Measurements from ENCODE around the gene NBPF3.
"Not testable (repeated sequence)": the region's sequence is repeated elsewhere in the genome, so short reads cannot be mapped to it uniquely, and the experiment has no call there.

The NBPF3 gene

DNA sequence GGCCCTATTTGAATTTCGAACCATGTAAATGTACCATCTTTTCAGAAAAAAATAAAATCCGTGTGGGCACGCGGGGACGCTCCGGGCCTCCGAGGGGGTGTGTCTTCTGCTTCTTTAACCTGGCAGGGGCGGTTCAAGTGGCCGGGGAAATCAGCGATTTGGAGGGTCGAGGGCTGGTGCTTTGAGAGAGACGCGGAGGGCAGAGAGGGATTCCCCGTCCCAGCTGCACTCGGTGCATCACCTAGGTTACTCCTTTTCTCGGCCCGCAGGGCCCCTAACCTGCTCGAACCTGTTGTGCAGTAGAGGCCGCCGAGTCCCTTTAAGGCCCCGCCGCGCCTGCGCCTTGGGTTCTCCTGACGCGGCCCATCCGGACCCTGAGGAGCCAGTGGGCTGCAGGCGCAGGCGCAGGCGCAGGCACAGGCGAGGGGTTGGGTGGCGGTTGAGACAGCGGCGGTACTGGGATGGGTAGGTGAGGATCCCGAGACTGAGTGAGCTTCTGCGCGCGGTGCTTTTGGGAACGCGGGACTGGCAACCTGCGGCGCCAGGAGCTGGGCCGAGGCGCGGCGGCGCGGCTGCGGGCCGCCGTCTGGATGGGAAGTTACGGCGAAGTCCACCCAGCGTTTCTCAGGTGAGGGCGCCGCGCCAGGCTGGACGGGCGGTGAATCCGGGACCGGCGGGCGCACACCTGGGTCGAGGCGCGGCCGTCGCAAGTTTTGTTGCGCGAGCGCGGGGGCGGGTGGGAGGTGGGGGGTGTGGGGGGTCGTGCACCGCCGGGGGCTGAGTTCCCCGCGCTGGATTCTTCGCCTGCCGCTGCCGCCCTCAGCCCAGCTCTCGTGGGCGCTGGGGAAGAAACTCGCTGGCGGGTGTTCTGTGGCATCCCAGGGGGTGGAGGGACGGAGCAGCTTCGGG is at the start of gene NBPF3:
Gene NBPF3 (plus strand): TSS at position 417 of the 909 bp plus-strand sequence. CDS start 4,950 bp downstream, outside the sequence.
- peak; percentile 94 for DNase-seq (ENCODE audit: low spot score)

- DNase-seq (ENCODE audit: low spot score): no peak
These were observed 48.4 kb upstream of the NBPF3 start for GRCh38 chr1:21391497-21391896.

DNA sequence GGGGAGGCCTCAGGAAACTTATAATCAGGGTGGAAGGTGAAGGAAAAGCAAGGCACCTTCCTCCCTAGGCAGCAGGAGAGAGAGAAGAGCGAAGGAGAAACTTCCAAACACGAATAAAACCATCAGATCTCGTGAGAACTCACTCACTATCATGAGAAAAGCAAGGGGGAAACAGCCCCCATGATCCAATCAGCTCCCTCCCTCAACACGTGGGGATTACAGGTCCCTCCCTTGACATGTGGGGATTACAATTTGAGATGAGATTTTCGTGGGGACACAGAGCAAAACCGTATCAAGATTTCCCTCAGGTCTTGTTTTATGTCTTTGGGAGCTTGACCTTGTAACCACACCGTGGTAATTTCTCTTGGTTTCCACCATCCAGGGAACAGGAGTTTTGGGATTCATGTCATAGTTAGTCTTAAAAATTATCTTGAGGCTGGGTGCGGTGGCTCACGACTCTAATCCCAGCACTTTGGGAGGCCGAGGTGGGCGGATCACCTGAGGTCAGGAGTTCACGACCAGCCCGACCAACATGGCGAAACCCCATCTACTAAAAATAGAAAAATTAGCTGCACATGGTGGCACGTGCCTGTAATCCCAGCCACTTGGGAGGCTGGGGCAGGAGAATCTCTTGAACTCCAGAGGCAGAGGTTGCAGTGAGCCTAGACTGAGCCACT is 47.2 kb upstream of the NBPF3 start:
- no peak for DNase-seq (ENCODE audit: low spot score)

GRCh38 chr1:21396516-21396915 is 43.4 kb upstream of the NBPF3 start:
- no peak for DNase-seq (ENCODE audit: low spot score)

DNA sequence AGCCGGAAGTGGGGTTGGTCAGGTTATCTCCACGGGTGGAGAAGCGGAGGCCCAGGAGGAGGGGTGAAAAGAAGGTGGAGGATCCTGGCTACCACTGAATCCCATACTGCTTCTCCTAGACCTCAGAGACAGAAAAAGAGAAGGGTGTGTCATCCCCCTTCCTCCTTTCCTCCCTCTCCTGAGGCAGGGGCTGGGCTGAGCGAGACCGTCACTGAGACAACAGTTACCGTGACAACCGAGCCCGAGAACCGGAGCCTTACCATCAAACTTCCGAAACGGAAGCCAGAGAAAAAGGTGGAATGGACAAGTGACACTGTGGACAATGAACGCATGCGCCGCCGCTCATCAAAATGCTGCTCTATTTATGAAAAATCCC is 42.1 kb upstream of the NBPF3 start:
- DNase-seq (ENCODE audit: low spot score): no peak

DNA sequence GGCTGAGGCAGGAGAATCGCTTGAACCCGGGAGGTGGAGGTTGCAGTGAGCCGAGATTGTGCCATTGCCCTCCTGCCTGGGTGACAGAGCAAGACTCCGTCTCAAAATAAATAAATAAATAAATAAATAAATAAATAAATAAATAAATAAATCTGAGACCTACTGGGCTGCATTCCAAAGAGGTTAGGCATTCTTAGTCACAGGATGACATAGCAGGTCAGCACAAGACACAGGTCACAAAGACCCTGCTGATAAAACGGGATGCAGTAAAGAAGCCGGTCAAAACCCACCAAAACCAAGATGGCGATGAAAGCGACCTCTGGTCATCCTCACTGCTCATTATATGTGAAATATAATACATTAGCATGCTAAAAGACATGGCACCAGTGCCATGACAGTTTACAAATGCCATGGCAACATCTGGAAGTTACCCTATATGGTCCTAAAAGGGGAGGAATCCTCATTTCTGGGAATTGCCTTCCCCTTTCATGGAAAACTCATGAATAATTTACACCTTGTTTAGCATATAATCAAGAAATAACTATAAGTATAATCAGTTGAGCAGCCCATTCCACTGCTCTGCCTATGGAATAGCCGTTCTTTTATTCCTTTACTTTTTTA is 38.1 kb upstream of the NBPF3 start:
- not testable (repeated sequence) for DNase-seq (ENCODE audit: low spot score)

- no peak for DNase-seq (ENCODE audit: low spot score)
These were observed 33.3 kb upstream of the NBPF3 start for GRCh38 chr1:21406659-21407058.

DNA sequence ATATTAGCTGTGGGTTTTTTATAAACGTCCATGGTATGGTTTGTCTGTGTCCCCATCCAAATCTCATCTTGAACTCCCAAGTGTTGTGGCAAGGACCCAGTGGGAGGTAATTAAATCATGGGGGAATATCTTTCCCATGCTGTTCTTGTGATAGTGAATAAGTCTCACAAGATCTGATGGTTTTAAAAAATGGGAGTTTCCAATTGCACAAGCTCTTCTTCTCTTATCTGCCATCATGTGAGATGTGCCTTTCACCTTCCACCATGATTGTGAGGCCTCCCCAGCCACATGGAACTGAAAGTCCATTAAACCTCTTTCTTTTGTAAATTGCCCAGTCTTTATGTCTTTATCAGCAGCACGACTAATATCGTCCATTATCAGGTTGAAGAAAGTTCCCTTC is 30.0 kb upstream of the NBPF3 start:
- DNase-seq (ENCODE audit: low spot score): not testable (repeated sequence)

GRCh38 chr1:21414015-21414414 is 25.9 kb upstream of the NBPF3 start:
- no peak for DNase-seq (ENCODE audit: low spot score)

DNA sequence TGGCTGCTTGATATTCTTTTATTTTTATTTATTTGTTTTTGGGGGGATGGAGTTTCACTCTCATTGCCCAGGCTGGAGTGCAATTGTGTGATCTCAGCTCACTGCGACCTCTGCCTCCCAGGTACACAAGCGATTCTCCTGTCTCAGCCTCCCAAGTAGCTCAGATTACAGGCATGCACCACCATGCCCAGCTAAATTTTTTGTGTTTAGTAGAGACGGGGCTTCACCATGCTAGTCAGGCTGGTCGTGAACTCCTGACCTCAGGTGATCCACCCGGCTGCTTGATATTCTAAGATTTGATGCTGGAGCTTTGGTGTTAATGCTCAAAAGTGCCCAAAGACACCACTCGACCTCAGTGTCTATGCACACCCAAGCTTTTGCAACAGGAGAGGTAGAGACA is 19.6 kb upstream of the NBPF3 start:
- DNase-seq (ENCODE audit: low spot score): not testable (repeated sequence)

DNA sequence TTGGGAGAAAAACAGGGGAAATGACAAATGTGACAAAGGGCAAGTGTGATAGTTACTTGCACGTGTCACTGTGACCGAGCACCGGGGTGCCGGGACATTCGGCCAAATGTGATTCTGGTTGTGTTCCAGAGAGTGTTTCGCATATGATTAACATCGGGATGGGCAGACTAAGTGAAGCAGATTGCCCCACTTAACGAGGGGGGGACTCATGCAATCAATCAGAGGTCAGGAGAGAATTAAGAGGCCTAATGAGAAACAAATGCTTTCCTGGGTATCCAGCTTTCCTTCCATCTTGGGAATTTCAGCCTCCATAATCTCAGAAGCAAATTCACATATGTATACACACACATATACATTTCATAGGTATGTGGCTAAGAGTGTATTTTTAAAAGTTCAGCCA is 18.6 kb upstream of the NBPF3 start:
- not testable (repeated sequence) for DNase-seq (ENCODE audit: low spot score)

DNA sequence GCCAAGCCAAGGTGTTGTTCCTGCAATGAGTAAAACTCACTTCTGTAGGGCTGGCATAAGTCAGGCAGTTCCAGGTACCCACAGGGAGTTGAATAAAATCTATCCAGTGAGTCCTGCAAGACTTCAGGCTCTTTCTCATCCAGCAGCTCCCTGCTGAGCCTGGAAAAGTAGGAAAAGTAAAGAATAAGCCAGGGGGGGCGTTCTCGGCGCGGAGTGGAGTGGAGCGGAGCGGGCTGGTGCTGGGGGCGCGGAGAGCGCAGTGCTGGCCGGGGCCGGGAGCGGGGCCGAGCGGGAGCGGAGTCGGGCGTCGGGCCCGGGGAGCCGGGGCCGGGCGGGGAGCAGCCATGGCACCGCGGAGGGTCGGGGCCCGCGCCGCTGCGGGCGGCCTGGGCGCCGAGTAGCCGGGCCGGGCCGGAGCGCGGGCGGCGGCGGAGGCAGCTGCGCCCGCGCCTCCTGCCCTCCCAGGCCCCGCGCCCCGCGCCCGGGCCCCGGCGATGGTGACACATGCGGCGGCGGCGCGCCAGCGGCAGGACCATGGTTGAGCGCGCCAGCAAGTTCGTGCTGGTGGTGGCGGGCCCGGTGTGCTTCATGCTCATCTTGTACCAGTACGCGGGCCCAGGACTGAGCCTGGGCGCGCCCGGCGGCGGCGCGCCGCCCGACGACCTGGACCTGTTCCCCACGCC is 12.0 kb upstream of the NBPF3 start:
- not testable (repeated sequence) for DNase-seq (ENCODE audit: low spot score)

DNA sequence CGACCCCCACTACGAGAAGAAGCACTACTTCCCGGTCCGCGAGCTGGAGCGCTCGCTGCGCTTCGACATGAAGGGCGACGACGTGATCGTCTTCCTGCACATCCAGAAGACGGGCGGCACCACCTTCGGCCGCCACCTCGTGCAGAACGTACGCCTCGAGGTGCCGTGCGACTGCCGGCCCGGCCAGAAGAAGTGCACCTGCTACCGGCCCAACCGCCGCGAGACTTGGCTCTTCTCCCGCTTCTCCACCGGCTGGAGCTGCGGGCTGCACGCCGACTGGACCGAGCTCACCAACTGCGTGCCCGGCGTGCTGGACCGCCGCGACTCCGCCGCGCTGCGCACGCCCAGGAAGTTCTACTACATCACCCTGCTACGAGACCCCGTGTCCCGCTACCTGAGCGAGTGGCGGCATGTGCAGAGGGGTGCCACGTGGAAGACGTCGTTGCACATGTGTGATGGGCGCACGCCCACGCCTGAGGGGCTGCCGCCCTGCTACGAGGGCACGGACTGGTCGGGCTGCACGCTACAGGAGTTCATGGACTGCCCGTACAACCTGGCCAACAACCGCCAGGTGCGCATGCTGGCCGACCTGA is 11.4 kb upstream of the NBPF3 start:
- DNase-seq (ENCODE audit: low spot score): not testable (repeated sequence)

- not testable (repeated sequence) for DNase-seq (ENCODE audit: low spot score)
These were observed 10.7 kb upstream of the NBPF3 start for GRCh38 chr1:21429210-21429609.

DNA sequence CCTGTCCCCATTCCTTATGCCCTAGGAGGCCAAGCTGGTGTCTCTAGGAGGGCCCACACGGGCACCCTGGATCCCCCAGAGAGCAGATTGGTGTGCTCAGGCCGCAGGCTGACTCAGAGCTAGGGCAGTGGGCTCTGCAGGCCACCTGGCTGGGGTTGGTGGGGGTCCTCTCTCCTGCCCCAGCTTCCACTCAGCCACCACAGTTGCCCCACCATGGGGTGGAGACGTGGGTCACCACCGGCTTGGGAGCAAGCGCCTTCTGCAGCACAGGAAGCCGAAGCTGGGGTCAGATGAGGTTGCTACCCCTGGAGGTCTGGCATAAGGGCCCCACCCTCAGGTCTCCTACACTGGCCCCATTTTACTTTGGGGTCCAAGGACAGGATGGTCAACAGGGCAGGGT is 9.1 kb upstream of the NBPF3 start:
- DNase-seq (ENCODE audit: low spot score): not testable (repeated sequence)

GRCh38 chr1:21434394-21434793 is 5.5 kb upstream of the NBPF3 start:
- DNase-seq (ENCODE audit: low spot score): no peak

DNA sequence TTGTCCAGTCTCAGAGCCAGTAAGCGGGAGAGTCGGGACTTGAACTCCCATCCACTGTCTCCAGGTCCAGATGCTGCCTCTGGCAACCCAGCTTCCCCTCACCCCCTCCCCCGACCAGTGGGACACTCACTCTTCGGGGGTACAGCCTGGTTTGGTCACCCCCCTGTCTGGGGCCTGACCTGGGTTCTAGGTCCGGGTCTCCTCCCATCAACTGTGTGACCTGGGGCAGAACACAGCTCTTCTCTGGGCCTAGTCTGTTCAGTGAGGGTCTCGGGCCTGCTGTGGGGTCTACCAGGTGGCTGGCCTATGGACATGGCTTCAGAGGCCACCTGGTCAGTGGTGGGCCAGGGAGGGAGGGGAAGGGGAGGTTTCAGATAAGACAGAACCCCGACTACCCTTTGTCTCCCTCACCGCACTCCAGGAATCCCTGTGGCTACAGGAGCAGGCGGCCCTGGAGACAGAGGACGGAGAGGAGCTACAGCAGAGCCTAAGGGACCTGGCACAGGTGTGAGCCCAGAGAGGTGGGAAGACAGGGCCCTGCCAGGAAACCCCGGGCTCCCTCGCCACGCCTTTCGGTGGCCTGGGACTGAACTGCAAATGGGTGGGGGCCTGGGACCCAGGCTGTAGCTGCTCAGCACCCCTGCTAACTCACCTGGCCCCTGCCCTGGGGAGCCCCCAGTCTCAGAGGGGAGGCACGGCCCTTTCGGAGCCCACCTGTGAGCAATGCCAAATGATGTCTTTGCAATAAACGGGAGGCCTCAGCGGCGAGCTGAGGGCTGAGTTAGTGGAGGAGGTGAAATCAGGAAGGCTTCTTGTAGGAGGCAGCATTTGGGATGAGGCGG is 4.1 kb upstream of the NBPF3 start:
- DNase-seq (ENCODE audit: low spot score): no peak

DNA sequence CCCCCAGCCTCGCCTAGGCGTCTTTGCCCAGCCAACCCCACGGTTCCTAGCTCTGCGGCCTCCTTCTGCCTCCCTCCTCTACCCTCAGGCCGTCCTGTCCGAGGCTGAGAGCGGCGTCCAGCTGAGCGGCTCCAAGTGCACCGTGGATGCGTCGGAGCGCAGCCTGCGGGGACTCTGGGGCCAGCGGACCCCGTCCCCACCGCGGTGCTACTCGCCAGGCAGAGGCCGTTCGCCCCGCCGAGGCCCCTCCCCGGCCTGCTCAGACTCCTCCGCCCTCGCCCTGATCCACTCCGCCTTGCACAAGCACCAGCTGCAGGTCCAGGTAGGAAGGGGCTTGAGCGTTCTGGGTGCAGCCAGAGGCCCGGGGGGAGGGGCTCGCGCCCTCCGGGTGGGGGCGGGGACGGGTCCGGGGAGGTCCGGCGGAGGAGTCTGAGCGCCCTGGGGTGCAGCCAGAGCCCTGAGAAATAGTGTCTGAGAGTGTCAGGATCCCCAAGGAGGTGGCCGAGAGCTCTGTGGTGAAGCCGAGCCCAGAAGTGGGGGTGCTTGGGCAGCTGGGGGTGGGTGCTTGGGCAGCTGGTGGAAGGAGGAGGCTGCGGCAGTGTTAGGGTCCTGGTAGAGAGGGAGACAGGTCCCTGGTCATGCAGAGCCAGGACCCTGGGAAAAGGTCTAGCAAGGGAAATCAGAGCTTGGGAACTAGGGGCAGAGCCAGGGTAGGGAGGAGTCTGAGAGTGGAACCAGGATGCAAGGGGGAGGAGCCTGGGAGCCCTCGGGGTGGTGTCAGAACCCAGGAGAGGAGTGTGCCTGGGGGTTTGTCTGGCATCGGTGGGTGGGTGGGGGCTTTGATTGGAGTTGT is 3.2 kb upstream of the NBPF3 start:
- no peak for DNase-seq (ENCODE audit: low spot score)

DNA sequence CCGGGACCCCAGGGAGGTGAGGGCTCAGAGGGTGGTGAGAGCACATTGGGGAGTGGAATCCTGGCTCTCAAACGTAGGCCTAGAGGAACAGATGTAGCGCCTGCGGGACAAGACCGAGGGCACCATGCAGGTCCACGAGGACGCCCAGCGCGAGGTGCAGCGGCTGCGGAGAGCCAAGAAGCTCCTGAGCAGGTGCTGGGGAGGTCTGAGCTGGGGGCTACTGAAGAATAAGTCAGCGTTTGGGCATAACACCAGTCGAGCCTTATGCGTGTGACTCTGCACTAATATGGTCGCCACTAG is 2.6 kb upstream of the NBPF3 start:
- no peak for DNase-seq (ENCODE audit: low spot score)

DNA sequence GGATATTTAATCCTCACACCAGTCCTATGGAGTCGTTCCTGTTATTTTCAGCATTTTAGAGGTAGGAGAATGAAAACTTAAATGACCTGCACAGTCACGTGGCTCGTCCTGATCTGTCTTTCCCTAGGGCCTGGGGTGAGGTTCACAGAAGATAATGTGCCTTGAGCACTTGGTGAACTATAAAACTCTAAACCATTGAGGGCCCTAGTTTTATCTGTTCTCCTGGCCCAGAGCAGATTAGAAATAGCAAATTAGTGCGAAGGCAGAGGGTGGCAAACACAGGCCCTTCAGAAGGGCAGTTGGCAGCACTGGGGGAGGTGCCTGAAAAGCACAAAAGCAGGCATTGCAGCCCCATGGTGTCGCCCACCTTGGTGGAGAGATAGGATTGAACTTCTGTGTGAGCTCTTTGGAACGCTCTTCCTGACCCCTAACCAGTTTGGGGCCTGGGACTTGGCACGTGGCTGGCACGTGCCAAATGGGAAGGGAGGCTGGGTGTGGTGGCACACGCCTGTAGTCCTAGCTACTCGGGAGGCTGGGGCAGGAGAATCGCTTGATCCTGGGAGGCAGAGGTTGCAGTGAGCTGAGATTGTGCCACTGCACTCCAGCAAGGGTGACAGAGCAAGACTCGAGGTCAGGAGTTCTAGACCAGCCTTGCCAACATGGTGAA is 1.2 kb upstream of the NBPF3 start:
- not testable (repeated sequence) for DNase-seq (ENCODE audit: low spot score)

All from AG20443 (cell line).